ENCODE results near the gene TSPAN3.

Gene TSPAN3

GRCh38 chr15:77081971-77082370, 11.1 kb upstream of the TSPAN3 start:
- H3K4me2 ChIP-seq (ENCODE audit: low read length): no peak overlapping the region
- H3K9ac ChIP-seq (ENCODE audit: low read depth, low read length): no peak overlapping the region
- H3K9me3 ChIP-seq (replicated peaks; ENCODE audit: low read length): no peaks in the 10 kb centered on the region
- H3K4me1 ChIP-seq (ENCODE audit: control insufficient read depth, insufficient read depth, low read length): peaks cover 15% of the 10 kb centered on the region
- H3K36me3 ChIP-seq (ENCODE audit: insufficient read depth, low read length): no peaks in the 10 kb centered on the region
- H3K27me3 ChIP-seq (ENCODE audit: control insufficient read depth, insufficient read depth, low read length): no peaks in the 10 kb centered on the region
- H3K4me3 ChIP-seq (ENCODE audit: low read length): no peak overlapping the region

- H3K9me3 ChIP-seq (replicated peaks; ENCODE audit: low read length): no peaks in the 10 kb centered on the region
- H3K36me3 ChIP-seq (ENCODE audit: insufficient read depth, low read length): no peaks in the 10 kb centered on the region
- no peak overlapping the region for H3K4me3 ChIP-seq (ENCODE audit: low read length)
- peaks cover 6% of the 10 kb centered on the region for H3K4me1 ChIP-seq (ENCODE audit: control insufficient read depth, insufficient read depth, low read length)
- H3K9ac ChIP-seq (ENCODE audit: low read depth, low read length): no peak overlapping the region
- no peak overlapping the region for H3K4me2 ChIP-seq (ENCODE audit: low read length)
- peaks cover 23% of the 10 kb centered on the region for H3K27me3 ChIP-seq (ENCODE audit: control insufficient read depth, insufficient read depth, low read length)
These were observed 5.5 kb upstream of the TSPAN3 start for GRCh38 chr15:77076323-77076915.

GRCh38 chr15:77075528-77075927, 4.6 kb upstream of the TSPAN3 start:
- peaks cover 9% of the 10 kb centered on the region for H3K4me1 ChIP-seq (ENCODE audit: control insufficient read depth, insufficient read depth, low read length)
- no peaks in the 10 kb centered on the region for H3K9me3 ChIP-seq (replicated peaks; ENCODE audit: low read length)
- no peaks in the 10 kb centered on the region for H3K36me3 ChIP-seq (ENCODE audit: insufficient read depth, low read length)
- H3K9ac ChIP-seq (ENCODE audit: low read depth, low read length): no peak overlapping the region
- H3K4me2 ChIP-seq (ENCODE audit: low read length): no peak overlapping the region
- peaks cover 23% of the 10 kb centered on the region for H3K27me3 ChIP-seq (ENCODE audit: control insufficient read depth, insufficient read depth, low read length)
- H3K4me3 ChIP-seq (ENCODE audit: low read length): no peak overlapping the region

GRCh38 chr15:77074350-77074749, 3.4 kb upstream of the TSPAN3 start:
- Histone ChIP-seq H3K4me1 (ENCODE audit: control insufficient read depth, insufficient read depth, low read length) (peaks cover 18% of the 10 kb centered on the region), H3K4me2 (ENCODE audit: low read length) (no peak overlapping the region), H3K9me3 (replicated peaks; ENCODE audit: low read length) (no peaks in the 10 kb centered on the region), H3K9ac (ENCODE audit: low read depth, low read length) (no peak overlapping the region), H3K27me3 (ENCODE audit: control insufficient read depth, insufficient read depth, low read length) (peaks cover 23% of the 10 kb centered on the region), H3K4me3 (ENCODE audit: low read length) (no peak overlapping the region), H3K36me3 (ENCODE audit: insufficient read depth, low read length) (no peaks in the 10 kb centered on the region)

GRCh38 chr15:77071305-77072223, 655 bp upstream of the TSPAN3 start:
- no peak overlapping the region for H3K9ac ChIP-seq (ENCODE audit: low read depth, low read length)
- H3K4me1 ChIP-seq (ENCODE audit: control insufficient read depth, insufficient read depth, low read length): peaks cover 34% of the 10 kb centered on the region
- peak overlapping the region; percentile 96 for H3K4me2 ChIP-seq (ENCODE audit: low read length)
- no peaks in the 10 kb centered on the region for H3K9me3 ChIP-seq (replicated peaks; ENCODE audit: low read length)
- H3K36me3 ChIP-seq (ENCODE audit: insufficient read depth, low read length): no peaks in the 10 kb centered on the region
- H3K27me3 ChIP-seq (ENCODE audit: control insufficient read depth, insufficient read depth, low read length): peaks cover 22% of the 10 kb centered on the region
- H3K4me3 ChIP-seq (ENCODE audit: low read length): peak overlapping the region; percentile 86

GRCh38 chr15:77070180-77070494, 772 bp downstream of the TSPAN3 start:
- H3K4me3 ChIP-seq (ENCODE audit: low read length): peak overlapping the region; percentile 86
- no peaks in the 10 kb centered on the region for H3K36me3 ChIP-seq (ENCODE audit: insufficient read depth, low read length)
- H3K27me3 ChIP-seq (ENCODE audit: control insufficient read depth, insufficient read depth, low read length): peaks cover 14% of the 10 kb centered on the region
- H3K4me1 ChIP-seq (ENCODE audit: control insufficient read depth, insufficient read depth, low read length): peaks cover 29% of the 10 kb centered on the region
- peak overlapping the region; percentile 96 for H3K4me2 ChIP-seq (ENCODE audit: low read length)
- H3K9ac ChIP-seq (ENCODE audit: low read depth, low read length): peak overlapping the region; percentile 88
- no peaks in the 10 kb centered on the region for H3K9me3 ChIP-seq (replicated peaks; ENCODE audit: low read length)

GRCh38 chr15:77069521-77070121, 1.3 kb downstream of the TSPAN3 start:
- Histone ChIP-seq H3K4me2 (ENCODE audit: low read length) (peak overlapping the region; percentile 96), H3K36me3 (ENCODE audit: insufficient read depth, low read length) (no peaks in the 10 kb centered on the region), H3K9ac (ENCODE audit: low read depth, low read length) (peak overlapping the region; percentile 88), H3K9me3 (replicated peaks; ENCODE audit: low read length) (no peaks in the 10 kb centered on the region), H3K27me3 (ENCODE audit: control insufficient read depth, insufficient read depth, low read length) (peaks cover 12% of the 10 kb centered on the region), H3K4me3 (ENCODE audit: low read length) (peak overlapping the region; percentile 86), H3K4me1 (ENCODE audit: control insufficient read depth, insufficient read depth, low read length) (peaks cover 34% of the 10 kb centered on the region)

GRCh38 chr15:77068633-77069032, 2.3 kb downstream of the TSPAN3 start:
- Histone ChIP-seq H3K4me1 (ENCODE audit: control insufficient read depth, insufficient read depth, low read length) (peaks cover 40% of the 10 kb centered on the region), H3K4me3 (ENCODE audit: low read length) (no peak overlapping the region), H3K9me3 (replicated peaks; ENCODE audit: low read length) (no peaks in the 10 kb centered on the region), H3K36me3 (ENCODE audit: insufficient read depth, low read length) (no peaks in the 10 kb centered on the region), H3K27me3 (ENCODE audit: control insufficient read depth, insufficient read depth, low read length) (peaks cover 2% of the 10 kb centered on the region), H3K9ac (ENCODE audit: low read depth, low read length) (no peak overlapping the region), H3K4me2 (ENCODE audit: low read length) (no peak overlapping the region)

- peak overlapping the region; percentile 3 for H3K9ac ChIP-seq (ENCODE audit: low read depth, low read length)
- no peaks in the 10 kb centered on the region for H3K36me3 ChIP-seq (ENCODE audit: insufficient read depth, low read length)
- peaks cover 42% of the 10 kb centered on the region for H3K4me1 ChIP-seq (ENCODE audit: control insufficient read depth, insufficient read depth, low read length)
- H3K9me3 ChIP-seq (replicated peaks; ENCODE audit: low read length): no peaks in the 10 kb centered on the region
- peak overlapping the region; percentile 13 for H3K4me2 ChIP-seq (ENCODE audit: low read length)
- no peaks in the 10 kb centered on the region for H3K27me3 ChIP-seq (ENCODE audit: control insufficient read depth, insufficient read depth, low read length)
- no peak overlapping the region for H3K4me3 ChIP-seq (ENCODE audit: low read length)
These were observed 3.1 kb downstream of the TSPAN3 start for GRCh38 chr15:77067691-77068367.

- H3K27me3 ChIP-seq (ENCODE audit: control insufficient read depth, insufficient read depth, low read length): no peaks in the 10 kb centered on the region
- H3K9me3 ChIP-seq (replicated peaks; ENCODE audit: low read length): no peaks in the 10 kb centered on the region
- no peaks in the 10 kb centered on the region for H3K36me3 ChIP-seq (ENCODE audit: insufficient read depth, low read length)
- H3K4me3 ChIP-seq (ENCODE audit: low read length): no peak overlapping the region
- peak overlapping the region; percentile 1 for H3K4me2 ChIP-seq (ENCODE audit: low read length)
- peaks cover 47% of the 10 kb centered on the region for H3K4me1 ChIP-seq (ENCODE audit: control insufficient read depth, insufficient read depth, low read length)
- H3K9ac ChIP-seq (ENCODE audit: low read depth, low read length): no peak overlapping the region
These were observed 3.8 kb downstream of the TSPAN3 start for GRCh38 chr15:77066971-77067690.
